ENCODE data around the gene FXN.
"Not testable (repeated sequence)": the region's sequence is repeated elsewhere in the genome, so short reads cannot be mapped to it uniquely, and the experiment has no call there.

Gene FXN

GRCh38 chr9:69097923-69098593 is 62.5 kb downstream of the FXN start:
- DNase-seq, result no peak

- not testable (repeated sequence) for DNase-seq
These were observed 67.9 kb downstream of the FXN start for GRCh38 chr9:69103348-69103996.

DNA sequence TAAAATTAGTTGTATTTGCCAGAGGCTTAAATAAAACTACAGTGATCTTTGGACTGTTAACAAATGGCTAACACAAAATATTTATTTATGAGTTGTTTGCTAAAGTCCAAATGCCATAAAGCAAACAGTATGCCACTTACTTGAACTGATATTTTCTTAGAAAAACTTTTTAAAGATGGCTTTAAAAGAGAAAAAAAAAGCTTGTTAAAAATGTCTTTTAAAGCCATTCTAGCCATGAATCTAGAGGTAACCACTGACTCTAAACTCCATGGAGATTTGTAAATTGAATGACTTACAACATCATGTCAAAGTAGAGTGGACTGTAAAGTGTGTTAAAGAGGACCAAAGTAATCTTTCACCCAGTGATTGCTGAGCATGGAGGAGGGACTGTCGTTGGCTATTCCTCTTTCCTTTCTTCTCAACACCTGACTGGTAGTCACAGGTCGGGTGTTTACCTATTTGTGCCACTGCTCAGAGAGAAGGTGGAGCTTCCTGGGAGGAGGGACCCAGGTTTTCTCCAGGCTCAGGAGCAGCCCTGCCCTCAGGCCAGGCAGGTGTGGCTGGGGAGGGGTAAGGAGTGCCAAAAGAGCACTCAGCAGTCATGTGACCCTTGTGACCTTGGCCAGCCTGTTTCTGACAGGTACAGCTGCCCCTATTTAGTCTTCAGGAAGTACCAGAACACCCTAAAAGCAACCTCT is 69.4 kb downstream of the FXN start:
- no peak for DNase-seq

DNA sequence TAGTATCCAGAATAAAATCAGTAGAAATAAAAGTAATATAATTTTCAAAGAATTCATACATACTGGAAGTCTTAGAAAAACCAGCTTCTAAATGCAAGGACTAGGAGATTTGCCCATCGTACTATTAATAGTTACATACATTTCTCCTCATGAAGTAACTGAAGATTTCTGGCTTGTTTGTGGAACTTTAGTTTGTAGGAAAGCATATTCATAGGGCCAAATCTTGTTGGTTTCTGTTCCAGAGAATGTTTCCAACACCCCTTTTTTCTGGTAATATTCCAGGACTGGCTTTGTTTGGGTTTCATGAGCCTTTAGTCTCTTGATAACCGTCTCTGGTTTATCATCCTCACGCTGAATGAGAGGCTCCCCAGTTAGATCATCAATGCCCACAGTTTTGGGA is 72.2 kb downstream of the FXN start:
- no peak for DNase-seq

DNA sequence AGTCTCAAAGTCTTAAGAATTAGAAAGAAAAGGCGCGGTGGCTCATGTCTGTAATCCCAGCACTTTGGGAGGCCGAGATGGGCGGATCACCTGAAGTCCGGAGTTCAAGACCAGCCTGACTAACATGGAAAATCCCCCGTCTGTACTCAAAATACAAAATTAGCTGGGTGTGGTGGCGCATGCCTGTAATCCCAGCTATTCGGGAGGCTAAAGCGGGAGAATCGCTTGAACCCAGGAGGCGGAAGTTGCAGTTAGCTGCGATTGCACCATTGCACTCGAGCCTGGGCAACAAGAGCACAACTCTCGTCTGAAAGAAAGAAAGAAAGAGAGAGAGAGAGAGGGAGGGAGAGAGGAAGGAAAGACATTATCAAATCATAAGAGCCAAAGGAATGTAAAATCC is 73.2 kb downstream of the FXN start:
- not testable (repeated sequence) for DNase-seq

GRCh38 chr9:69109152-69109551 is 73.6 kb downstream of the FXN start:
- no peak for DNase-seq

GRCh38 chr9:69112646-69113045 is 77.1 kb downstream of the FXN start:
- DNase-seq, result not testable (repeated sequence)

DNA sequence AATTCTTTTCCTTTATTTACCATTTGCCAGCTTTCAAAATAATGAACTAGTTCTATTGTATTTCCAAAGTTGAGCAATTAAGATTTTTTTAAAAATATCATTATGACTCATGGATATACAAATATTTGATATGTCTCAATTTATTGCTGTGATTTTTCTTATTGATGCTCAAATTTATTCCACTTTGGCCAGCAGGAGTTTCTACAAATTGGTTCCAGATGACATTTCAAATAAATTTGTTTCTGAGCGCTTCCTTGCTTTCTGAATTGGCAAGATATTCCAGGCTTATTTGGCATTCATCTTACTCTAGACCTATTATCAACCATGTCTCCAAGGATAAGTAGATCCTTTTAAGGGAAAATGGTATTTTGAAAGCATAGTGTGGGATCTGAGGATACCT is 80.1 kb downstream of the FXN start:
- no peak for DNase-seq

DNA sequence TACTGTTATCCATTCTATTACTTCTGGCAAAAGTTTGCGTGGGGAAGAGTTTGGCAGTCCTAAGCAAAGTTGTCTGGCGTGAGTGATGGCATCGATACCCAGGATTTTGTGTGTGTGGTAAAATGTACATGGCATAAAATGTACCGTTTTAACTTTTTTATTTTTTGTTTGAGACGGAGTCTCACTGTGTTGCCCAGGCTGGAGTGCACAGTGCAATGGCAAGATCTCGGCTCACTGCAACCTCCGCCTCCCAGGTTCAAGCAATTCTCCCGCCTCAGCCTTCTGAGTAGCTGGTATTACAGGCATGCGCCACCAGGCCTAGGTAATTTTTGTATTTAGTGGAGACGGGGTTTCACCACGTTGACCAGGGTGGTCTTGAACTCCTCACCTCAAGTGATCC is 83.1 kb downstream of the FXN start:
- no peak for DNase-seq

DNA sequence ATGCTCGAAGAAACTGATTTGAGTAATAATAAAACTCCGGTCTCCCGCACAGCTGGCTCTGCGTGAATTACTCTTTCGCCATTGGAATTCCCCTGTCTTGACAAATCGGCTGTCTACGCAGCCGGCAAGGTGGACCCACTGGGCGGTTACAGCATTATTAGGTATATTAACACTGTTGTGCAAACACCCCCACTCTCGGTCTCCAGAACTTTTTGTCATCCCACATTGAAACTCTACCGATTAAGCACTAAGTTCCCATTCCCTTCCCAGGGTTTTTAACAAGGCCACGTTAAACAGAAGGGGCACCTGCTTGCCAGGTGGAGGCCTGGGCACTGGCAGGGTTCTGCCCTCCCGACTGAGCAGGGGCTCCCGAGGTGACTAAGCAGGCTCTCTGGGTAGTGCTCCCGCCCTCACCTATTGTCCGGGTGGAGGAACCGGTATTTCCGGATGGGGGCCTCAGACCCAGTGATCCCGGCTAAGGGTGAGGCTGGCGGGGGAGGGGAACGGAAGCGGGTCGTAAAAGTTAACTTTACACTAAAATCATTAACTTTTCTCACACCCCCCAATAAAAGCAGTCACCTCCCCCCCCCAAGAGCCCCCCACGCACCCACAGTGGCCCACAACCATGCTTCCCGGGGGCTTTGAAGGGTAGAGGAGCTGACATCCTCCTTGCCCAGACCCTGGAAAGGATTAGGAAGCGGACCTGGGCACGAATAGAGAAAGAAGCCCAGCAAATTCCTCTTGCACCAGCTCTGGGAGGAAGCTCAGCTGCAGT is 85.0 kb downstream of the FXN start:
- no peak for DNase-seq

- peak in 44 of 58 donors; percentile 15 to 82 (median 52) for DNase-seq
These were observed 85.9 kb downstream of the FXN start for GRCh38 chr9:69121155-69122081.

- DNase-seq, result peak in 54 of 58 donors; percentile 27 to 82 (median 57)
These were observed 86.6 kb downstream of the FXN start for GRCh38 chr9:69122082-69122548.

DNA sequence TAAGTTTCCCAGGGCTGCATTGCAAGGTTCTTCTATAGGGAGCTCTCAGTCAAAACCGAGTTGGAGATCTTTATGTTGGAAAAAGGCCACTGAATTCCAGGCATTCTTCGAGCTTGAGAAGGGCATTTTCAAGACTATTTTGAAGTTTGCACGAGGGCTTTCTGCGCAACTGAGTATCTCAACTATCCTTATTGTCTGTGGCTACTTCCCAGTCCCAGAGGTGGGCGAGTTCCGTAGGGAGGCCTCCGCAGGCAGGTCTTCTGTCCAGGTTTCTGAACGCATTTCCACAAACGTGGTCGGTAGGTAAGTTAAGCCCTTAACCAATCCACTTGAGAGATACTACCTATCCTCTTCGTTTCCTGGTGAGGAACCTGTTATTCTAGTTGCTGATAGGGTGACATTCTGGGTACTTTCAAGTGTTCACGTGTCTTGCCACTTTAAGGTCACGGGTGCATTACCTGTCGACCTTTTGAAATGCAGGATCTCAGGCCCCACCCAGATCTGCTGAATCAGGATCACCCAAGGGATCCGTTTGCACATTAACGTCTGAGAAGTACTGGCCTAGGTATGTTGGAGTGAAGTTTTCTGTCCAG is 87.1 kb downstream of the FXN start:
- no peak for DNase-seq

GRCh38 chr9:69130456-69131441 is 95.2 kb downstream of the FXN start:
- peak in 3 of 58 donors; percentile 3 to 16 (median 8) for DNase-seq

DNA sequence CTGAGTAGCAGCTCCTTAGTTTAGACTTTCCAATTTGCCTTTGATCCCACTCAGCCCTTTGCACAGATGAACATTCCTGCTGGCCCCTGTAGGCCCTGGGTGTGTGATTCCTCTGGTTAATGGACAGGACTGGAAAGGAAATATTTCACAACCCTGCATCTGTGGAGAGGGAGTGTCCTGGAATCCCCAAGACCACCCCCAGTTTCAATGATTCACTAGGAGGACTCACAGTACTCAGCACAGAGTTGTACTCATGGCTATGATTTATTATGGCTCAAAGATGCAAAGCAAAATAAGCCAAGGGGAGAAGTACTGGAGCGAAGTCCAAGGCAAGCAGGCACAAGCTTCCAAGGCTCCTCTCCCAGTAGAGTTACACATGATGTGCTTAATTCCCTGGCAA is 96.1 kb downstream of the FXN start:
- DNase-seq, result no peak

GRCh38 chr9:69132361-69132760 is 96.8 kb downstream of the FXN start:
- no peak for DNase-seq

DNA sequence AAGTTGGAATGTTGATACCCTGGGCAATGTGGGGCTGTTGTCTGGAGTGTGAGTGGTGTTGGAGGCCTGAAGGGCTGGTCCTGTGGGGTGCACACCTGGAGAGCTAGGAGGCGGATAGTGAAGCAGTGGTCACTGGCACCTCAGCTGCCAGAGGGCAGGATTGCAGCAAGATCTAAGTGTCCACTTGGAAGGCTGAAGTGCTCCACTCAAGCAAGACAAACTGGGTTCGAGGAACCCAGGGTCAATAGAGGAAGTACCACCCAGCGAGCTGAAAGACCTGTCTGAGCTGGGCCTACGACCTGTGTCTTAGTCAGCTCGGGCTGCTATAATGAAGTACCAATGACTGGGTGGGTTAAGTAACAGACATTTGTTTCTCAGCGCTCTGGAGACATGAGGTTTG is 98.9 kb downstream of the FXN start:
- DNase-seq, result no peak

DNA sequence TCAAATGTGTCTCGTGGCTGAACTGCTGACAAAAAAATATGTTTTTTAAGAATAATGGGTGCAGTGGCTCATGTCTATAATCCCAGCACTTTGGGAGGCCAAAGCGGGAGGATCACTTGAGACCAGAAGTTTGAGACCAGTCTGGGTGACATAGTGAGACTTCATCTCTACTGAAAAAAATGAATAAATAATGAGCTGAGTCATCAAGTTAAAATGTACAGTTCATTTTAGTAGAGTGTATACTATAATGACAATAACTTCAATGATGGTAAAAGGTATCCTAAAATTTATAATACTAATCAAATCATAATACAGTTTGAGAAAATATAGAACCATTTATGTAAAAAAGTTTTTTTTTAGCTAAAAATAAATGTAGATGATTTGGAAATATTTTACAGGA is 100.6 kb downstream of the FXN start:
- DNase-seq, result no peak

DNA sequence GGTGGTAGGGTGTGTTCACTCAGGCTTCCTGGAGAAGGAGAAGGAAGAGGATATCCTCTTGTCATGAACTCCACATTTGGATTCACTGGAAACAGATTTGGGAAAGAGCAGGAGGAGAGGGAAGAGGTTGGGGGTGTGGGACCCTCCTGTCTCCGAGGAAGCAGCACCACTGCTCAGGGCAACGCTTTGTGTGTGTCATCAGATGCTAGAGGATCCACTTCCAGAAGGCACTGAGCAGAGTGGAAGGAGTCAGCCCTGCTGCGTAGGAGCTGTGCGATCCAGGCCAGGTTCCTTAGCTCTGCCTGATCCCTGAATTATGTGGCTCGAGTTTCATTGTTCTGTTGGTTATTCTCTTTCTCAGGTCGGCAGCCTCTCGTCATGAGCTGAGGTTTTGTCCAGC is 101.2 kb downstream of the FXN start:
- no peak for DNase-seq

Measured in anterior cingulate cortex (tissue), 58 donors.